HepG2 (cell line): ENCODE data around the gene C9orf40.

Experiments used
- DRAP1 ChIP-seq: IDR thresholded peaks from 2 replicates; pipeline ENCODE4 v1.6.1; 2016; ENCODE audit warnings: missing genetic modification reagents, missing compliant biosample characterization
- GABPB1 ChIP-seq: IDR thresholded peaks from 2 replicates; pipeline ENCODE4 v1.6.1; 2016; ENCODE audit warnings: mild to moderate bottlenecking, missing genetic modification reagents, moderate library complexity, missing compliant biosample characterization
- KAT8 ChIP-seq: IDR thresholded peaks from 2 replicates; pipeline ENCODE4 v1.6.1; 2016; ENCODE audit warnings: missing genetic modification reagents, missing compliant biosample characterization
- NFIC ChIP-seq: IDR thresholded peaks from 2 replicates; pipeline ENCODE4 v1.6.1; 2012; ENCODE audit warnings: mild to moderate bottlenecking, low read length, inconsistent platforms
- RELA ChIP-seq: sonication (generic); formaldehyde crosslinking; IDR thresholded peaks from 2 replicates; pipeline ENCODE4 v1.4.0; 2020; ENCODE audit warnings: missing genetic modification reagents
- SNAPC5 ChIP-seq: sonication (generic); formaldehyde crosslinking; IDR thresholded peaks from 2 replicates; pipeline ENCODE4 v1.8.1; 2023; ENCODE audit warnings: mild to moderate bottlenecking, missing genetic modification reagents, borderline replicate concordance
- XRCC5 ChIP-seq: fragments of 200-400 bp; formaldehyde crosslinking; optimal IDR thresholded peaks from 2 replicates; pipeline ENCODE3; 2017; ENCODE audit warnings: mild to moderate bottlenecking, low read length
- ZNF678 ChIP-seq: sonication (generic); formaldehyde crosslinking; IDR thresholded peaks from 2 replicates; pipeline ENCODE4 v1.4.0; 2020; ENCODE audit warnings: mild to moderate bottlenecking, missing genetic modification reagents

GRCh38 chr9:74901001-74901400 is 51.7 kb downstream of the C9orf40 start:
- TF ChIP-seq NFIC (no peak), RELA (CRISPR knock-in tag) (no peak), GABPB1 (CRISPR knock-in tag) (no peak), ZNF678 (CRISPR knock-in tag) (no peak), SNAPC5 (CRISPR knock-in tag) (no peak), KAT8 (CRISPR knock-in tag) (no peak), DRAP1 (CRISPR knock-in tag) (no peak), XRCC5 (no peak)
